K562 treated with DMSO at 1 percent for 12 hours (cell line): ENCODE results near the gene GOLGA6L1. TPM values are rescaled to one million over a fixed set of nuclear protein-coding genes. Genes with fewer than 3 reads are reported as not detected.

ENCODE experiments used
- total RNA-seq: library from RNA; unstranded; fragments of 300-600 nt; gene quantifications from 2 replicates; pipeline ENCODE4 v1.2.3, GENCODE V29; 2022; ENCODE audit not compliant: insufficient read depth

Gene GOLGA6L1
- total RNA-seq: not detected in 2 replicates

DNA sequence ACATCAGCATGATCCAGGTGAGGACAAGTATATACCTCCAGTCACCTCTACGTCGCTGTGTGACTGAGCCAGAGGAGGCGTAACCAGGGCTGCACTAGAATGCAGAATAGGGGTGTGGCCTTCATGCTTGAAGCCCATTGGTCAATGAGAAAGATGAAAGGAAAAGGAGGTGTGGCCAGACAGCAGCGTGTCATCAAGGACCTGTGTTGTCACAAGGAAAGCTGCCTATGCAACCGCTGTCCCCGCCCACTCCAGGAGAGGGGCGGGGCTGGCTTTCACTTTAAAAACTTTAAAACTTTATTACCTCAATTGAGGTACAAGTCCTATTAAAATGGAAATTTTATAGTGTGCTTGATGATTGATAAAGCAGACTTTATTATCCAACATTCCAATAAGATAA lies at the start of gene GOLGA6L1:
Gene GOLGA6L1 (minus strand): TSS at position 101 of the 400 bp plus-strand sequence. CDS start 91 bp downstream, at position 10.

Other genes with a start within 250 kb of the GOLGA6L1 start
- gene CYFIP1, start 156.5 kb downstream of the GOLGA6L1 start, total RNA-seq: 23.2 and 39.4 TPM in 2 replicates
- gene TUBGCP5, start 97.3 kb downstream of the GOLGA6L1 start, total RNA-seq: 4.5 and 17.7 TPM in 2 replicates
- gene GOLGA6L26, start 197.4 kb upstream of the GOLGA6L1 start, total RNA-seq: not detected in 2 replicates
- gene GOLGA8S, start 217.9 kb upstream of the GOLGA6L1 start, total RNA-seq: 0.18 TPM in 1 of 2 replicates, not detected in the other